A549 treated with AZD9567 at 1 μM for 4 hours (cell line): Measurements from ENCODE around the gene HPCA. TPM values are rescaled to one million over a fixed set of nuclear protein-coding genes. Genes with fewer than 3 reads are reported as not detected.

Experiments
- total RNA-seq: library from RNA; stranded (reverse); fragments of 200-300 nt; extraction: Qiagen RNA extraction; gene quantifications from 5 replicates; pipeline ENCODE4 v1.2.3, GENCODE V29; 2022; ENCODE audit not compliant: insufficient read depth

Gene HPCA
- total RNA-seq = 0.23 to 0.72 TPM (median 0.44 TPM) in 4 of 5 replicates, not detected in the other

DNA sequence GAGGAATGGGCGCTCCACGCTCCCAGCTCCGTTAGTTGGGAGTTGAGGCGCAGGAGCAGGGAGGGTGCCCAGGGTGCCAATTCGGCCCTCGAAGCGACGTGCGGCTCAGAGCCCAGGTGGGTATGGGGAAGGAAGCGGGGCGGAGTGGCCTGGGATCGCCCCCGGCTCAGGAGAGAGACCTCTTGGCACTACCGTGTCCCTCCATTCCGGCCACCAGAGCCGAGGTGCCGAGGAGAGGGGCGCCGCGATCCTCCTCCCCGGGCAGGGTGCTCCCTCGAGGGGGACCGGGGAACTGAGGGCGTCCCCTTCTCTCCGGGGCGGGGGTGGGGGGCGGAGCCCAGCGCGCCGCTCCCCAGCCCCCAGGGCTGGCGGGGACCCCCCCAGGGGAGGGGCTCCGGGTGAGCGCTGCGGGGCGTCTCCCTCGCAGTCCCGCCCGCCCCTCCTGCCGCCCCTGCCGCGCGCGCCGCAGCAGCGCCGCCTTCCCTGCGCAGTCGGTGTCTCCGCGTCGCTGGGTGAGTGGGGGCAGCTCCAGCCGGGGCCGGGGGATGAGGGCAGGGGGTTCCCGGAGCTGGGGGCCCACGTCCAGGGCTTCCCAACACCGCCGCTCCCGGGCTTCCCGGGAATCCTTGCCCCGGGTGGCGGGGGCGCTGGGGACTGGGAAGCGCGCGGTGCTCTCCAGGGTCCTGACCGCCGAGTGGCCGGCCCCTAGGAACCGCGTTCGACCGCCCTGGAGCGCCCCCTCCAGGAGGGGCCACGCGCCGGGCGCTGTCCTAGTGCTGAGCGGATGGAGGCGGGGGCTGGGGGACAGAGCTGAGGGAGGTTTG is at the start of gene HPCA:
TSS of gene HPCA (plus strand) at position 488 of the 824 bp plus-strand sequence. CDS start 2,408 bp downstream, outside the sequence.

DNA sequence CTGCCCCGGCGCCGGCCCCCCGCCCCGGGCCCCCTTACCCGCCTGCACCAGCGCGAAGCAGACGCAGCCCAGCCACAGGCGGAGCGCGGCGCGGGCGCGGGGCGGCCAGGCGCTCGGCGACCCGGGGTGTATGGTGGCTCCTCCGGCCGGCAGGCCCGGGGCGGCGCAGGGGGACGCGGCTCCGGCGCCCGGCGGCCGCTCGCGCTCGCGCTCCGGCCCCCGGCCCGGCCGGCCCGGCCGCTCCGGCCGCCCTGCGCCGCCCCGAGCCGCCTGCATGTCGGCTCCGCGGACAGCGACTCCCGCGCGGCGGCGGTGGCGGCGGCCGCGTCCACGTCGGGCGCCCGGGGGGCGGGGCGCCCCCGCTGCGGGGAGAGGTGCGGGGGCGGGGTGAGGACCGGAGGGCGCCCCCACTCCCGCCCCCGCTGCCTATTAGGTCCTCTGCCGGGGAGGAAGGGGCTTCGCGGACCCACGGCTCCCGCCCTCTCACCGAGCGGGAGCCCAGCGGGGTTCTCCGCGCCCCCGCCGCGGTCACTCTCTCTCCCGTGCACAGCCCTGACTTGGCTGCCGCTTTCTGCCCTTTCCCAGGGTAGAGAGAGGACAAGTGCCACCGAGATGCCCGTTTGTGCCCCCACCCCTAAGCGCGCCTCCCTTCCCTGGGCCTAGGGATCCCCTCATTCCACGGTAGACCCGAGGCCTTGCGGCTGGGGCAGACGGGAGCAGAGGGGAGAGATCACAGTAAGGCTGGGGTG is 15.5 kb upstream of the HPCA start, which contains the start of gene FNDC5:
TSS of gene FNDC5 (minus strand) at position 298 of the 749 bp plus-strand sequence.

DNA sequence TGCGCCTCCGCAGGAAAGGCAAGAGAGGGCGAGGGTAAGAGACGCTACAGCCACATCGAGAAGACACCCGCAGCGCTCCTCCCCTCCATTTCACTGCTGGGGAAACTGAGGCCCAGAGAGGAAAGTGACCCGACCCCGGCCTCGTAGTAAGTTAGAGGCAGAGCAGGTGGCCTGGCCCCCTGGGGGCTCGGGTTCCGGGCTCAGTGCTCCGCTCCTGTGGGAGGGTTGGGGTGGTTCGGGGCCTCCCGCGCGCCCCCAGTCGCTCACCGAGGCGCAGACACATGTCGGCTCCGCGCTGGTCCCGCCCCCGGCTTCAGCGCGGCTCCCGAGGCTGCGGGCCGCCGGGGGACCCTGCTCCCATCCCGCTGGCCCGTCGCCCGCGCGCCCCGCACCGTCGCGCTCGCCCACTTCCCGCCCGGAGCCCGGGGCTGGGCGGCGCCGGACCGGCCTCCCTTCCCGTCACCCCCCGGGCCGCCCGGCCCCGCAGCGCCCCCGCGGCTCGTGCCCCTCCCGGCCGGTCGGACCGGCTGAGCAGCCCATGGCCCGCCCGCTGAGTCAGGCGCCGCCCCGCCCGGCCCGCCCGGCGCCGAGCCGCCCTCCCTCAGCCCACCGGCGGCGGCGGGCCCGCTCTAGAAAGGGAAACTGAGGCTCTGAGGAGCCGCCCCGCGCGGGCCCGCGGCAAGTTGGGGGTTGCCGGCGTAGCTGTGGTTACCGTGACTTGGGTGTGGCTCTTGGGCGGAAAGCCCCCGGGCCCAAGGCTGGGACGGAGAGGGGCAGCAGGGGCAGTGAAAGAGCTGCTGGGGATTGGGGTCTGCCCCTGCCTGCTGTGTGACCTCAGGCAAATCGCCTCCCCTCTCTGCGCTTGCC is 14.9 kb downstream of the HPCA start, which contains the start of gene TMEM54:
TSS of gene TMEM54 (minus strand) at position 434 of the 867 bp plus-strand sequence. CDS start at position 283, 151 bp downstream.

Other genes with a start within 250 kb of the HPCA start
- gene ZBTB8OS, start 235.9 kb upstream of the HPCA start, total RNA-seq = 34.6 to 70.5 TPM (median 39.6 TPM) in 5 replicates
- 67.8 to 113 TPM (median 71.0 TPM) in 5 replicates for gene RBBP4, start 235.3 kb upstream of the HPCA start, total RNA-seq
- 9.1 to 13.2 TPM (median 10.7 TPM) in 5 replicates for gene SYNC, start 183.7 kb upstream of the HPCA start, total RNA-seq
- gene YARS1, start 69.1 kb upstream of the HPCA start, total RNA-seq = 60.4 to 71.6 TPM (median 67.8 TPM) in 5 replicates
- 13.6 to 16.3 TPM (median 14.9 TPM) in 5 replicates for gene S100PBP, start 68.8 kb upstream of the HPCA start, total RNA-seq
- 0.23 to 0.45 TPM (median 0.28 TPM) in 4 of 5 replicates, not detected in the other for gene FNDC5, start 15.6 kb upstream of the HPCA start, total RNA-seq
- gene TMEM54, start 14.9 kb downstream of the HPCA start, total RNA-seq = 39.4 to 44.1 TPM (median 42.1 TPM) in 5 replicates
- gene RNF19B, start 78.3 kb downstream of the HPCA start, total RNA-seq = 19.2 to 21.2 TPM (median 20.4 TPM) in 5 replicates
- 141 to 157 TPM (median 151 TPM) in 5 replicates for gene AK2, start 150.4 kb downstream of the HPCA start, total RNA-seq
- gene AZIN2, start 194.7 kb downstream of the HPCA start, total RNA-seq = 1.1 to 1.4 TPM (median 1.2 TPM) in 4 of 5 replicates, not detected in the other